IMR-90 (cell line): Measurements from ENCODE around the gene DLL3. TPM values are rescaled to one million over a fixed set of nuclear protein-coding genes. Genes with fewer than 3 reads are reported as not detected.

ENCODE experiments used
- ATAC-seq: fragments of 200-7000 bp; cut with Tn5 transposase; 2 replicates; pipeline ENCODE4 v1.9.1; 2020; ENCODE audit warnings: low read depth, mild to moderate bottlenecking, moderate library complexity
- BruUV-seq: library from RNA; stranded (reverse); fragments of 400-500 nt; replicated peaks from 2 replicates; lab custom pipeline; 2021; lab: Mats Ljungman, UMichigan
- CTCF ChIA-PET: fragments of 300-600 bp; formaldehyde crosslinking; extraction: SDS; loops from one replicate; lab custom pipeline; 2021; ENCODE audit warnings: antibody characterized with exemption; lab: Yijun Ruan, JAX
- POLR2A ChIA-PET: fragments of 300-600 bp; sonication (Branson Sonifier 250); formaldehyde crosslinking; loops from one replicate; lab custom pipeline; 2022; ENCODE audit warnings: antibody characterized with exemption; ENCODE audit not compliant: unreplicated experiment; lab: Charles Lee
- DNase-seq: peaks from one replicate; pipeline ENCODE4 v3.0.0; 2013
- H2AFZ ChIP-seq: replicated peaks from 2 replicates; pipeline ENCODE3; 2013; ENCODE audit warnings: low read length, mild to moderate bottlenecking; ENCODE audit not compliant: poor library complexity
- H2AK5ac ChIP-seq: 2 replicates; pipeline ENCODE4 v1.6.1; 2013; ENCODE audit warnings: low read depth, low read length, inconsistent platforms
- H2AK9ac ChIP-seq: replicated peaks from 2 replicates; pipeline ENCODE3; 2013; ENCODE audit warnings: mild to moderate bottlenecking, low read depth, low read length, moderate library complexity; ENCODE audit not compliant: poor library complexity
- H2BK120ac ChIP-seq: 2 replicates; pipeline ENCODE4 v1.6.1; 2013; ENCODE audit warnings: low read depth, low read length, inconsistent platforms
- H2BK15ac ChIP-seq: 3 replicates; pipeline ENCODE4 v1.6.1; 2013; ENCODE audit warnings: low read depth, low read length, inconsistent platforms
- H2BK20ac ChIP-seq: 2 replicates; pipeline ENCODE4 v1.6.1; 2013; ENCODE audit warnings: low read depth, mild to moderate bottlenecking, inconsistent platforms, low read length, moderate library complexity
- H2BK5ac ChIP-seq: 2 replicates; pipeline ENCODE4 v1.6.1; 2013; ENCODE audit warnings: mild to moderate bottlenecking, low read depth, low read length, inconsistent platforms; ENCODE audit not compliant: poor library complexity, severe bottlenecking
- H3K14ac ChIP-seq: replicated peaks from 2 replicates; pipeline ENCODE4 v1.6.1; 2013; ENCODE audit warnings: low read depth, low read length, inconsistent platforms
- H3K18ac ChIP-seq: 2 replicates; pipeline ENCODE4 v1.6.1; 2013; ENCODE audit warnings: low read depth, low read length, control low read depth
- H3K23ac ChIP-seq: 2 replicates; pipeline ENCODE4 v1.6.1; 2013; ENCODE audit warnings: low read depth, low read length, inconsistent platforms
- H3K27ac ChIP-seq: 2 replicates; pipeline ENCODE4 v1.5.1; 2013; ENCODE audit warnings: mild to moderate bottlenecking, control low read depth, low read length; ENCODE audit not compliant: insufficient read depth
- H3K27me3 ChIP-seq: 2 replicates; pipeline ENCODE4 v1.6.1; 2013; ENCODE audit warnings: low read length; ENCODE audit not compliant: control insufficient read depth, insufficient read depth
- H3K36me3 ChIP-seq: 2 replicates; pipeline ENCODE4 v1.6.1; 2013; ENCODE audit warnings: low read length, mixed read lengths; ENCODE audit not compliant: control insufficient read depth, insufficient read depth
- H3K4ac ChIP-seq: 2 replicates; pipeline ENCODE4 v1.6.1; 2013; ENCODE audit warnings: low read depth, low read length, inconsistent platforms
- H3K4me1 ChIP-seq: 2 replicates; pipeline ENCODE4 v1.6.1; 2013; ENCODE audit warnings: low read length, mixed read lengths; ENCODE audit not compliant: control insufficient read depth, insufficient read depth
- H3K4me2 ChIP-seq: 2 replicates; pipeline ENCODE4 v1.6.1; 2013; ENCODE audit warnings: low read depth, mild to moderate bottlenecking, control low read depth, low read length, moderate library complexity
- H3K4me3 ChIP-seq: 2 replicates; pipeline ENCODE4 v1.5.1; 2013; ENCODE audit warnings: low read depth, mild to moderate bottlenecking, control low read depth, low read length, moderate library complexity; ENCODE audit not compliant: insufficient read depth
- H3K56ac ChIP-seq: 2 replicates; pipeline ENCODE4 v1.6.1; 2013; ENCODE audit warnings: low read length, inconsistent platforms; ENCODE audit not compliant: insufficient read depth; ENCODE audit errors: extremely low read depth
- H3K79me1 ChIP-seq, 2 experiments: 2 replicates each; pipeline ENCODE4 v1.6.1; 2013; ENCODE audit warnings: low read length in 2 of 2, inconsistent platforms in 1 of 2, low read depth in 1 of 2
- H3K9ac ChIP-seq: 2 replicates; pipeline ENCODE4 v1.6.1; 2013; ENCODE audit warnings: low read depth, low read length, control low read depth
- H3K9me1 ChIP-seq: 2 replicates; pipeline ENCODE4 v1.6.1; 2013; ENCODE audit warnings: low read length, inconsistent platforms; ENCODE audit not compliant: insufficient read depth
- H3K9me3 ChIP-seq: 2 replicates; pipeline ENCODE4 v1.6.1; 2013; ENCODE audit warnings: low read length; ENCODE audit not compliant: control insufficient read depth, insufficient read depth
- H4K20me1 ChIP-seq: 2 replicates; pipeline ENCODE4 v1.6.1; 2013; ENCODE audit warnings: low read length, inconsistent platforms; ENCODE audit not compliant: insufficient read depth
- H4K5ac ChIP-seq: 2 replicates; pipeline ENCODE4 v1.6.1; 2013; ENCODE audit warnings: mild to moderate bottlenecking, low read depth, low read length, control low read depth
- H4K8ac ChIP-seq, 2 experiments: 2 replicates each; pipeline ENCODE4 v1.6.1; 2013; ENCODE audit warnings: low read depth in 2 of 2, low read length in 2 of 2, control low read depth in 1 of 2, inconsistent platforms in 1 of 2
- H4K91ac ChIP-seq: 2 replicates; pipeline ENCODE4 v1.6.1; 2013; ENCODE audit warnings: low read depth, low read length, inconsistent platforms; ENCODE audit not compliant: insufficient read depth
- USF2 ChIP-seq: fragments of 150-350 bp; IDR thresholded peaks from 2 replicates; pipeline ENCODE4 v1.6.1; 2017; ENCODE audit warnings: mild to moderate bottlenecking, antibody characterized with exemption, low read length, low read depth
- WGBS, 2 experiments: methylation state at CpG; one replicate each; pipeline versions ENCODE4 v1.1.5 to v1.1.7; 2013; ENCODE audit warnings: missing lambda C conversion rate in 2 of 2; ENCODE audit not compliant: insufficient read length in 1 of 2; ENCODE audit errors: extremely low coverage in 2 of 2; 5-methylcytosine and 5-hydroxymethylcytosine counted together
- dilution Hi-C: fragments of 300-500 bp; cut with HindIII; formaldehyde crosslinking; loops from one replicate; pipeline ENCODE4 v1.14.3; 2018; ENCODE audit warnings: low sequenced_read_pairs; ENCODE audit not compliant: unreplicated experiment
- in situ Hi-C: fragments of 300-500 bp; cut with MboI; formaldehyde crosslinking; loops from 3 replicates; pipeline ENCODE4 v1.14.3; 2019; ENCODE audit warnings: low sequenced_read_pairs, inconsistent platforms, mixed read lengths
- intact Hi-C: fragments of 100-400 bp; cut with micrococcal nuclease; formaldehyde crosslinking; loops from 2 replicates; pipeline ENCODE4 v1.10.0; 2022
- polyA plus RNA-seq, 3 experiments: library from polyadenylated mRNA; depleted of rRNA; stranded (reverse); fragments of >200 nt; gene quantifications; 2 replicates each; pipeline ENCODE4 v1.2.3, GENCODE V29; 2012; ENCODE audit warnings: low replicate concordance in 1 of 3
- total RNA-seq: library from RNA; depleted of rRNA; stranded (reverse); fragments of >200 nt; gene quantifications from 2 replicates; pipeline ENCODE4 v1.2.3, GENCODE V29; 2012

The DLL3 gene
- total and polyA plus RNA-seq, 2 of the 4 experiments (the other 2 are of a cell fraction) = 0.36 to 1.3 TPM

- Histone ChIP-seq H3K9me3 (peaks cover 13% of the 10 kb centered on the region), H3K23ac (no peak overlapping the region), H3K4me3 (no peak overlapping the region), H3K36me3 (no peaks in the 10 kb centered on the region), H4K5ac (no peak overlapping the region), H3K4me1 (peaks cover 6% of the 10 kb centered on the region; the same call in 1 of the 2 replicates), H2AK9ac (no peak overlapping the region), H3K14ac (no peak overlapping the region), H3K18ac (no peak overlapping the region), H3K27me3 (peaks cover 56% of the 10 kb centered on the region), H2AFZ (no peak overlapping the region), H3K9me1 (no peaks in the 10 kb centered on the region), H2BK120ac (no peak overlapping the region), H4K20me1 (no peaks in the 10 kb centered on the region), H3K4ac (no peak overlapping the region), H2BK5ac (no peak overlapping the region), H3K27ac (no peak overlapping the region), H3K79me1 (no peaks in the 10 kb centered on the region), H3K56ac (no peak overlapping the region), H3K4me2 (no peak overlapping the region), H3K9ac (no peak overlapping the region), H4K91ac (no peak overlapping the region), H2AK5ac (no peak overlapping the region), H2BK20ac (no peak overlapping the region), H2BK15ac (no peak overlapping the region), H4K8ac (no peak overlapping the region)
- TF ChIP-seq USF2 = no peak
- ChIA-PET POLR2A (no interaction called here), CTCF (interaction anchor here (0.9 kb wide), 1 partner anchor 15 kb away, joined by 4 read pairs; no protein-coding TSS in a partner anchor)
- dilution Hi-C loops = no loop called here
- ATAC-seq (no peak), DNase-seq (no peak)
- intact Hi-C loops = no loop called here
- no TSS peak for BruUV-seq
- in situ Hi-C loops = no loop called here
- WGBS, 2 experiments = 100% methylated on average over 1 of the region's 3 CpGs; no CpG with 5 or more reads in 1 of the 2 experiments
Observed at GRCh38 chr19:39517432-39517831, 18.7 kb downstream of the DLL3 start.
